HepG2 (cell line): Measurements from ENCODE around the gene PSMB11. TPM values are rescaled to one million over a fixed set of nuclear protein-coding genes. Genes with fewer than 3 reads are reported as not detected.

Source experiments
- ATF7-NPFF ChIP-seq: sonication (generic); formaldehyde crosslinking; IDR thresholded peaks from 2 replicates; pipeline ENCODE4 v1.8.1; 2023; ENCODE audit warnings: mild to moderate bottlenecking, low read depth, missing genetic modification reagents, moderate library complexity
- BORCS8-MEF2B ChIP-seq: sonication (generic); formaldehyde crosslinking; IDR thresholded peaks from 2 replicates; pipeline ENCODE4 v1.8.0; 2022; ENCODE audit warnings: mild to moderate bottlenecking, missing genetic modification reagents
- BRD4 ChIP-seq: sonication (generic); formaldehyde crosslinking; IDR thresholded peaks from 2 replicates; pipeline ENCODE4 v1.4.0; 2020; ENCODE audit warnings: missing genetic modification reagents
- CREBL2 ChIP-seq: sonication (generic); formaldehyde crosslinking; IDR thresholded peaks from 2 replicates; pipeline ENCODE4 v1.8.1; 2023; ENCODE audit warnings: missing genetic modification reagents, mild to moderate bottlenecking, borderline replicate concordance
- ELK4 ChIP-seq: sonication (generic); formaldehyde crosslinking; IDR thresholded peaks from 2 replicates; pipeline ENCODE4 v1.9.0; 2021; ENCODE audit warnings: missing genetic modification reagents, borderline replicate concordance
- GATAD2A ChIP-seq: IDR thresholded peaks from 2 replicates; pipeline ENCODE4 v1.6.1; 2016
- GTF2F1 ChIP-seq: fragments of 150-350 bp; IDR thresholded peaks from 2 replicates; pipeline ENCODE4 v1.6.1; 2014; ENCODE audit warnings: low read length
- HINFP ChIP-seq: sonication (generic); formaldehyde crosslinking; IDR thresholded peaks from 2 replicates; pipeline ENCODE4 v1.4.0; 2020; ENCODE audit warnings: low read depth, mild to moderate bottlenecking, missing genetic modification reagents
- HMG20A ChIP-seq: IDR thresholded peaks from 2 replicates; pipeline ENCODE4 v1.6.1; 2016; ENCODE audit warnings: borderline replicate concordance
- HNF1B ChIP-seq: sonication (generic); formaldehyde crosslinking; IDR thresholded peaks from 2 replicates; pipeline ENCODE4 v1.5.1; 2020; ENCODE audit warnings: mild to moderate bottlenecking, moderate library complexity, missing genetic modification reagents
- JUN ChIP-seq: sonication (generic); formaldehyde crosslinking; IDR thresholded peaks from 2 replicates; pipeline ENCODE4 v1.4.0; 2020; ENCODE audit warnings: mild to moderate bottlenecking, missing genetic modification reagents
- KLF11 ChIP-seq: IDR thresholded peaks from 2 replicates; pipeline ENCODE4 v1.6.1; 2016; ENCODE audit warnings: missing compliant biosample characterization
- MEIS2 ChIP-seq: sonication (generic); formaldehyde crosslinking; IDR thresholded peaks from 2 replicates; pipeline ENCODE4 v1.9.0; 2021; ENCODE audit warnings: mild to moderate bottlenecking, missing genetic modification reagents
- MTF1 ChIP-seq: sonication (generic); formaldehyde crosslinking; IDR thresholded peaks from 2 replicates; pipeline ENCODE4 v1.5.0; 2020; ENCODE audit warnings: missing genetic modification reagents
- NR2C2 ChIP-seq: sonication (generic); formaldehyde crosslinking; IDR thresholded peaks from 2 replicates; pipeline ENCODE4 v1.4.0; 2020; ENCODE audit warnings: missing genetic modification reagents, mild to moderate bottlenecking, moderate library complexity, borderline replicate concordance
- PCBP1 ChIP-seq: fragments of 200-400 bp; formaldehyde crosslinking; IDR thresholded peaks from 2 replicates; pipeline ENCODE4 v1.6.1; 2017; ENCODE audit warnings: mild to moderate bottlenecking, low read depth, low read length, borderline replicate concordance
- RARG ChIP-seq: sonication (generic); formaldehyde crosslinking; IDR thresholded peaks from 2 replicates; pipeline ENCODE4 v1.4.0; 2020; ENCODE audit warnings: low read depth, mild to moderate bottlenecking, missing genetic modification reagents
- THAP9 ChIP-seq: sonication (generic); formaldehyde crosslinking; IDR thresholded peaks from 2 replicates; pipeline ENCODE4; 2020; ENCODE audit warnings: missing genetic modification reagents, mild to moderate bottlenecking, borderline replicate concordance
- ZMAT5 ChIP-seq: sonication (generic); formaldehyde crosslinking; IDR thresholded peaks from 2 replicates; pipeline ENCODE4 v1.5.0; 2020; ENCODE audit warnings: mild to moderate bottlenecking, low read depth, missing genetic modification reagents, borderline replicate concordance
- ZNF136 ChIP-seq: sonication (generic); formaldehyde crosslinking; IDR thresholded peaks from 2 replicates; pipeline ENCODE4 v1.8.1; 2022; ENCODE audit warnings: low read depth, mild to moderate bottlenecking, moderate library complexity, missing genetic modification reagents
- ZNF589 ChIP-seq: sonication (generic); formaldehyde crosslinking; conservative IDR thresholded peaks from 2 replicates; pipeline ENCODE4 v1.8.0; 2022; ENCODE audit warnings: mild to moderate bottlenecking, moderate library complexity, missing genetic modification reagents
- polyA plus RNA-seq, 8 experiments: library from polyadenylated mRNA; depleted of rRNA in 3 of 8; stranded (reverse) in 7 of 8; unstranded in 1 of 8; fragments of >200 nt; fragmentation: Illumina TruSeq in 4 of 8; extraction: Trizol in 4 of 8; gene quantifications; 2 replicates each; pipeline versions ENCODE4 v1.2.1 to v1.2.3, GENCODE V29; 2011 to 2016; ENCODE audit warnings: low read depth in 4 of 8, missing spikeins in 1 of 8, mixed read lengths in 1 of 8; ENCODE audit not compliant: insufficient read depth in 1 of 8
- total RNA-seq, 5 experiments: library from RNA; depleted of rRNA; stranded (reverse); fragments of >200 nt; fragmentation: Illumina TruSeq; extraction: Trizol; gene quantifications; 2 replicates each; pipeline ENCODE4 v1.2.3, GENCODE V29; 2016; ENCODE audit warnings: low read depth in 1 of 5

PSMB11 gene
- total and polyA plus RNA-seq, 2 of the 13 experiments (the other 11 are each of a cell fraction or from before 2014, with no cell fraction given): not detected

GRCh38 chr14:23067847-23068788 is 26.1 kb downstream of the PSMB11 start (continued):
- TF ChIP-seq HINFP (CRISPR knock-in tag): no peak; the same call in 1 of the 2 replicates
- no peak for TF ChIP-seq ELK4 (CRISPR knock-in tag)
- TF ChIP-seq GTF2F1: 0 out of 2 replicates have a peak, but pooled peaks have one; percentile 43
- no peak for TF ChIP-seq RARG (CRISPR knock-in tag)
- peak; percentile 48; the same call in 1 of the 2 replicates for TF ChIP-seq ATF7-NPFF (CRISPR knock-in tag)
- no peak for TF ChIP-seq PCBP1
- TF ChIP-seq JUN: 0 out of 2 replicates have a peak, but pooled peaks have one; percentile 30
- no peak; the same call in 1 of the 2 replicates for TF ChIP-seq NR2C2 (CRISPR knock-in tag)
- TF ChIP-seq MTF1: no peak
- TF ChIP-seq ZNF589 (CRISPR knock-in tag): no peak
- no peak for TF ChIP-seq GATAD2A (CRISPR knock-in tag)
- TF ChIP-seq HNF1B (CRISPR knock-in tag): no peak
- no peak for TF ChIP-seq THAP9 (CRISPR knock-in tag)
- no peak for TF ChIP-seq BORCS8-MEF2B
- no peak for TF ChIP-seq ZMAT5 (CRISPR knock-in tag)
- TF ChIP-seq ZNF136 (CRISPR knock-in tag): 0 out of 2 replicates have a peak, but pooled peaks have one; percentile 18
- TF ChIP-seq BRD4: no peak
- TF ChIP-seq CREBL2 (CRISPR knock-in tag): no peak
- no peak for TF ChIP-seq MEIS2 (CRISPR knock-in tag)
- TF ChIP-seq HMG20A (CRISPR knock-in tag): no peak
- TF ChIP-seq KLF11 (CRISPR knock-in tag): no peak
